Liver (tissue), 9 donors: ENCODE measurements around the gene ARHGEF3. TPM values are rescaled to one million over a fixed set of nuclear protein-coding genes. Genes with fewer than 3 reads are reported as not detected.

Source experiments
- DNase-seq: peaks from one replicate; pipeline ENCODE4 v3.0.0-alpha.2; 2017; ENCODE audit warnings: low spot score
- H3K27ac ChIP-seq, 2 donors: one replicate each; pipeline ENCODE4 v1.7.0; 2013; ENCODE audit warnings: inconsistent platforms in 2 of 2, low read length in 2 of 2, control low read depth in 1 of 2, low read depth in 1 of 2, mild to moderate bottlenecking in 1 of 2
- H3K27me3 ChIP-seq, 4 donors: one replicate each; pipeline versions ENCODE4 v1.6.1 to v1.7.0; 2013; ENCODE audit warnings: low read length in 3 of 4, inconsistent platforms in 1 of 4, mild to moderate bottlenecking in 1 of 4, moderate library complexity in 1 of 4; ENCODE audit not compliant: control insufficient read depth in 4 of 4, insufficient read depth in 4 of 4
- H3K36me3 ChIP-seq, 4 donors: one replicate each; pipeline versions ENCODE4 v1.6.1 to v1.7.0; 2013; ENCODE audit warnings: low read length in 3 of 4, mild to moderate bottlenecking in 3 of 4, low read depth in 1 of 4, moderate library complexity in 1 of 4; ENCODE audit not compliant: control insufficient read depth in 4 of 4, insufficient read depth in 3 of 4
- H3K4me1 ChIP-seq, 4 donors: one replicate each; pipeline versions ENCODE4 v1.6.1 to v1.7.0; 2013; ENCODE audit warnings: low read length in 3 of 4, mild to moderate bottlenecking in 3 of 4, moderate library complexity in 1 of 4; ENCODE audit not compliant: control insufficient read depth in 4 of 4, insufficient read depth in 4 of 4
- H3K4me3 ChIP-seq, 3 donors: one replicate each; pipeline versions ENCODE4 v1.6.1 to v1.7.0; 2013; ENCODE audit warnings: low read length in 3 of 3, control low read depth in 1 of 3, low read depth in 1 of 3, mild to moderate bottlenecking in 1 of 3
- H3K9ac ChIP-seq, 2 donors: one replicate each; pipeline ENCODE4 v1.7.0; 2013; ENCODE audit warnings: low read length in 2 of 2, mild to moderate bottlenecking in 2 of 2, moderate library complexity in 2 of 2, control low read depth in 1 of 2, low read depth in 1 of 2
- H3K9me3 ChIP-seq, 4 donors: one replicate each; pipeline versions ENCODE4 v1.6.1 to v1.7.0; 2013; ENCODE audit warnings: low read length in 3 of 4; ENCODE audit not compliant: control insufficient read depth in 4 of 4
- ATF3 ChIP-seq: IDR thresholded peaks from 2 replicates; pipeline ENCODE4 v1.6.1; 2016; ENCODE audit warnings: antibody characterized with exemption
- EGR1 ChIP-seq, 2 donors: IDR thresholded peaks; 2 replicates each; pipeline ENCODE4 v1.6.1; 2016 to 2018; ENCODE audit warnings: antibody characterized with exemption in 2 of 2, low read depth in 2 of 2
- GABPA ChIP-seq, 2 donors: IDR thresholded peaks in 1 of 2; conservative IDR thresholded peaks in 1 of 2; 2 replicates each; pipeline ENCODE4 v1.6.1; 2016; ENCODE audit warnings: antibody characterized with exemption in 2 of 2, mild to moderate bottlenecking in 1 of 2, moderate library complexity in 1 of 2
- HNF4A ChIP-seq, 2 donors: conservative IDR thresholded peaks; 2 replicates each; pipeline ENCODE4 v1.6.1; 2016; ENCODE audit warnings: antibody characterized with exemption in 2 of 2, mild to moderate bottlenecking in 2 of 2
- HNF4G ChIP-seq: IDR thresholded peaks from 2 replicates; pipeline ENCODE4 v1.6.1; 2016; ENCODE audit warnings: antibody characterized with exemption
- JUND ChIP-seq, 2 donors: IDR thresholded peaks; 2 replicates each; pipeline ENCODE4 v1.6.1; 2016; ENCODE audit warnings: antibody characterized with exemption in 2 of 2
- NR2F2 ChIP-seq: IDR thresholded peaks from 2 replicates; pipeline ENCODE4 v1.6.1; 2016; ENCODE audit warnings: antibody characterized with exemption
- RAD21 ChIP-seq, 2 donors: IDR thresholded peaks; 2 replicates each; pipeline ENCODE4 v1.6.1; 2016; ENCODE audit warnings: antibody characterized with exemption in 2 of 2, mild to moderate bottlenecking in 2 of 2
- REST ChIP-seq: IDR thresholded peaks from 2 replicates; pipeline ENCODE4 v1.6.1; 2016; ENCODE audit warnings: antibody characterized with exemption, mild to moderate bottlenecking
- RXRA ChIP-seq, 2 donors: IDR thresholded peaks; 2 replicates each; pipeline ENCODE4 v1.6.1; 2017 to 2018; ENCODE audit warnings: antibody characterized with exemption in 2 of 2, mild to moderate bottlenecking in 1 of 2
- SP1 ChIP-seq: IDR thresholded peaks from 2 replicates; pipeline ENCODE4 v1.6.1; 2018; ENCODE audit warnings: antibody characterized with exemption, mild to moderate bottlenecking
- YY1 ChIP-seq: IDR thresholded peaks from 2 replicates; pipeline ENCODE4 v1.6.1; 2016; ENCODE audit warnings: antibody characterized with exemption, mild to moderate bottlenecking
- WGBS: extraction: QIAGEN DNeasy Blood & Tissue Kit; methylation state at CpG from one replicate; pipeline ENCODE4 v1.1.7; 2013; 5-methylcytosine and 5-hydroxymethylcytosine counted together
- polyA plus RNA-seq, 2 donors: library from polyadenylated mRNA; stranded (reverse) in 1 of 2; unstranded in 1 of 2; fragments of 200-250 nt in 1 of 2; fragments of >200 nt in 1 of 2; fragmentation: Nextera tagmentation in 1 of 2; extraction: Ambion mirVana in 1 of 2; gene quantifications; one replicate each; pipeline versions ENCODE4 v1.2.1 to v1.2.3, GENCODE V29; 2013 to 2015
- total RNA-seq, 2 donors: library from RNA; depleted of rRNA; stranded (reverse); fragments of >200 nt; gene quantifications; one replicate each; pipeline ENCODE4 v1.2.3, GENCODE V29; 2014
- TF ChIP-seq, protein P1 (sequence below): IDR thresholded peaks from 2 replicates; pipeline ENCODE4 v1.6.1; 2016; ENCODE audit warnings: antibody characterized with exemption
- donor health status: healthy.
- donor health status: healthy.
- donor health status: healthy.
- donor health status: healthy.
- donor health status: healthy.

ARHGEF3 gene
- total and polyA plus RNA-seq, 4 donors, result 1.6 to 7.9 (median 2.0) TPM

DNA sequence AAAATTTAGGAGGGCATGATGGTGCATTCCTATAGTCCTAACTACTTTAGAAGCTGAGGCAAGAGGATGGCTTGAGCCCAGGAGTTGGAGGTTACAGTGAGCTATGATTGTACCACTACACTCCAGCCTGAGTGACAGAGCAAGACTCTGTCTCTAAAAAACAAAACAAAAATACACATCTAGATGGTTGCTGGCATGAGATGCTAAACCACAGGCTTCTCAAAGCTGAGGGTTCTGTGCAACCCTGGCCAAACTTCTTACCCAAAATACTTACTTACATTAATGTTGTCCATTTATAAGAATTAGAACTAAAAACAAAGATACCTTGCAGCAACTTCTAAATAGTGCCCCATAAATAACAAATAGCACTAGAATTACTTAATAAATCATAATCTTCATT lies 14.3 kb upstream of the ARHGEF3 start:
- TF ChIP-seq YY1, result no peak
- no peak for TF ChIP-seq NR2F2
- TF ChIP-seq RAD21 (IDR thresholded peaks at IDR 0.05), result no peak
- no peak for TF ChIP-seq ATF3
- no peak for TF ChIP-seq REST
- TF ChIP-seq, protein P1, sequence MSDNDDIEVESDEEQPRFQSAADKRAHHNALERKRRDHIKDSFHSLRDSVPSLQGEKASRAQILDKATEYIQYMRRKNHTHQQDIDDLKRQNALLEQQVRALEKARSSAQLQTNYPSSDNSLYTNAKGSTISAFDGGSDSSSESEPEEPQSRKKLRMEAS, result no peak
- no peak for TF ChIP-seq GABPA (IDR thresholded peaks at IDR 0.05 in 1 of 2, conservative IDR thresholded peaks at IDR 0.05 in 1 of 2)
- no peak for TF ChIP-seq HNF4A (conservative IDR thresholded peaks at IDR 0.05)

DNA sequence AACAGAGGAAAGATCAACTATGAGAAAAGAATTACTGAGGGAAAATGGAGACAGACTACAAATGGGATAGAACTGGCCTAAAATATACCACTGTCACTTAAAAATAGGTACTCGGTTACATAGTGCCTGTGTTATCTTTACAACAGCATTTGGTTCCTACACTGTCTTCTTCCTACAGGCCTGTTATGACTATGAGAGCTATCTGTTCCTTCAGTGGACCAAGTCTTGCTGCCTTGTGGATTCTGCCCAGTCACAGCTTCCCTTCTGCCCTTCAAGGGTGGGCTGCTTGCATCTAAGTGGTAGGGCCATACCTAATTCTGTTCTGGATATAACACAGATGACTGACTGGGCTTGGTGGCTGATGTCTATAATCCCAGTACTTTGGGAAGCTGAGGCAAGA lies 13.8 kb upstream of the ARHGEF3 start:
- DNase-seq, result no peak
- peaks cover 0 to 1% (median 0%) of the 10 kb centered on the region in 4 donors for H3K4me1 ChIP-seq
- H3K27ac ChIP-seq, result no peak overlapping the region
- H3K27me3 ChIP-seq, result peaks cover 0 to 6% (median 3%) of the 10 kb centered on the region in 4 donors
- H3K9me3 ChIP-seq, result no peaks in the 10 kb centered on the region
- no peak overlapping the region for H3K9ac ChIP-seq
- TF ChIP-seq GABPA (IDR thresholded peaks at IDR 0.05 in 1 of 2, conservative IDR thresholded peaks at IDR 0.05 in 1 of 2), result no peak
- TF ChIP-seq EGR1 (IDR thresholded peaks at IDR 0.05; ENCODE audit: low read depth in 2 of 2), result no peak
- TF ChIP-seq JUND (IDR thresholded peaks at IDR 0.05), result no peak
- 98% methylated on average over 1 of the region's 1 CpG for WGBS
- no peaks in the 10 kb centered on the region for H3K36me3 ChIP-seq
- no peak overlapping the region for H3K4me3 ChIP-seq

More for the DNA sequence above, 14.3 kb upstream of the ARHGEF3 start:
- no peak for DNase-seq
- Histone ChIP-seq H3K9ac (no peak overlapping the region), H3K4me1 (peaks cover 0 to 1% (median 0%) of the 10 kb centered on the region in 4 donors), H3K4me3 (no peak overlapping the region), H3K36me3 (no peaks in the 10 kb centered on the region), H3K9me3 (no peaks in the 10 kb centered on the region), H3K27ac (no peak overlapping the region), H3K27me3 (peaks cover 0 to 6% (median 3%) of the 10 kb centered on the region in 4 donors)

GRCh38 chr3:56813653-56813960 lies 11.9 kb upstream of the ARHGEF3 start:
- TF ChIP-seq REST (no peak), HNF4G (no peak), RXRA (IDR thresholded peaks at IDR 0.05) (no peak), RAD21 (IDR thresholded peaks at IDR 0.05) (no peak), GABPA (IDR thresholded peaks at IDR 0.05 in 1 of 2, conservative IDR thresholded peaks at IDR 0.05 in 1 of 2) (no peak), SP1 (no peak)
- TF ChIP-seq, protein P1, result no peak
- no peaks in the 10 kb centered on the region for H3K36me3 ChIP-seq

More at GRCh38 chr3:56813653-56813960, 11.9 kb upstream of the ARHGEF3 start:
- Histone ChIP-seq H3K4me1 (peaks cover 0 to 1% (median 0%) of the 10 kb centered on the region in 4 donors), H3K9ac (no peak overlapping the region), H3K27me3 (peaks cover 0 to 9% (median 3%) of the 10 kb centered on the region in 4 donors), H3K27ac (no peak overlapping the region), H3K9me3 (no peaks in the 10 kb centered on the region), H3K4me3 (no peak overlapping the region)
- DNase-seq, result no peak
- WGBS, result 0% methylated on average over 1 of the region's 1 CpG
